GM21529 (cell line): ENCODE results near the gene NOL8.

Experiments
- ATAC-seq: cut with Tn5 transposase; IDR thresholded peaks from one replicate; pipeline ENCODE4 v1.9.1; 2021; ENCODE audit not compliant: unreplicated experiment

NOL8 gene

GRCh38 chr9:92312887-92313623, 12.1 kb downstream of the NOL8 start:
- no peak for ATAC-seq

- no peak for ATAC-seq
These were observed 14.6 kb downstream of the NOL8 start for GRCh38 chr9:92310562-92310961.

GRCh38 chr9:92308893-92309292, 16.3 kb downstream of the NOL8 start:
- peak; percentile 64 for ATAC-seq

GRCh38 chr9:92300936-92301335, 24.2 kb downstream of the NOL8 start:
- no peak for ATAC-seq

- ATAC-seq = no peak
These were observed 26.0 kb downstream of the NOL8 start for GRCh38 chr9:92299116-92299515.

- no peak for ATAC-seq
These were observed 27.1 kb downstream of the NOL8 start for GRCh38 chr9:92298036-92298435.

GRCh38 chr9:92297611-92298010, 27.5 kb downstream of the NOL8 start:
- ATAC-seq = no peak

- no peak for ATAC-seq
These were observed 29.3 kb downstream of the NOL8 start for GRCh38 chr9:92295827-92296258.

- no peak for ATAC-seq
These were observed 29.8 kb downstream of the NOL8 start for GRCh38 chr9:92295240-92295790.

GRCh38 chr9:92294297-92294676, 30.9 kb downstream of the NOL8 start:
- no peak for ATAC-seq

- peak; percentile 94 for ATAC-seq
These were observed 31.5 kb downstream of the NOL8 start, which contains the start of gene IARS1 for GRCh38 chr9:92293452-92294296. Gene IARS1, minus strand, starts transcription at chr9:92293697. Its CDS starts 4,278 bp downstream, at chr9:92289419.

GRCh38 chr9:92293075-92293354, 32.1 kb downstream of the NOL8 start:
- ATAC-seq = no peak

- ATAC-seq = no peak
These were observed 32.6 kb downstream of the NOL8 start for GRCh38 chr9:92292338-92293074.

- ATAC-seq = no peak
These were observed 33.6 kb downstream of the NOL8 start for GRCh38 chr9:92291577-92291976.

- no peak for ATAC-seq
These were observed 34.2 kb downstream of the NOL8 start for GRCh38 chr9:92290785-92291429.

- ATAC-seq = no peak
These were observed 35.3 kb downstream of the NOL8 start for GRCh38 chr9:92289708-92290390.

- ATAC-seq = no peak
These were observed 45.8 kb downstream of the NOL8 start for GRCh38 chr9:92279302-92279701.

GRCh38 chr9:92278110-92278509, 47.0 kb downstream of the NOL8 start:
- ATAC-seq = no peak

- no peak for ATAC-seq
These were observed 48.7 kb downstream of the NOL8 start for GRCh38 chr9:92276331-92277032.

- no peak for ATAC-seq
These were observed 49.6 kb downstream of the NOL8 start for GRCh38 chr9:92275541-92275940.
